ENCODE data around the gene COL13A1. TPM values are rescaled to one million over a fixed set of nuclear protein-coding genes. Genes with fewer than 3 reads are reported as not detected.

The COL13A1 gene
- 1 to 10 TPM; 2.9 to 5.7 (median 5.0) TPM for total RNA-seq
- 1 to 10 TPM in 2 of 3 donors, under 1 TPM in 1; 0.69 to 1.9 (median 1.8) TPM for polyA plus RNA-seq

DNA sequence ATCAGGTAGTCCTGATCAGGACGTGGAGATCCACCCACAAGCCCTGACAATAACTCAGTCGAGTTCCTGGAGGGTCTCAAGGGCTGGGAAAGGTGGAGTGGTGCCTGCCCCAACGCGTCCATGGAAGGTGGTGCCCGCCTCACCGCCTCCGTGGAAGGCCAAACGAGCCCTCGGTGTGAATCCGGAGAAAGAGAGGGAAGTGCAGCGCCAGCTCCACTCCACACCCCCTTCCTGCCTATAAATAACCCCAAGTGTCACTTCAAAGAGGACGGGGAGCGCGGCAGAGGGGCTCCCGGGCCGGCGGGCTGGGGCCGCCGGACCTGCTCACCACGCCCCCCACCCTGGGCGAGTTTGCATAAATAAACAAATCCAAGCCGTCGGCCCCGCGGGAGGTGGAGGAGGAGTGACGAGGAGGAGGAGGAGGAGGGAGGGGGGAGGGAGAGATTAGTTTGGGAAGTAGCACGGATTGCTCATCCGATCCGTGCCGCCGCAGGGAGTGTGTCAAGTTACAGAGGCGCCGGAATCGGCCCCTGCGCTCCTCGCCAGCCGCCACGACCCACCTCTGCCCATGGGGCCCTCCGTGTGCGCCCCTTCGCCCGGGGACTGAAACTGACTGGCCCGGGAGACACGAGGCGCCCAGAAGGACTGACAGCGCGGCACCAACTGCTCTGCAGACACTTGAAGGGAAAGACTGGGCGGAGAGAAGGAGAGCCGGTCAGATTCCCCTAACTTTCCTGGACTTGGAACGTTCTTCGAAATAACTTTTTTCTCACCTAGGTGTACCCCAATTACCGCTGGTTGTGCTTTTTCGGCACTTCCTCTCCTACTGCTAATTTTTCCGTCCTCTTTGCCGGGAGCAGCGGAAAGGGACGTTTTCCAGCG, at the start of gene COL13A1:
Gene COL13A1, plus strand, starts transcription at position 473 of the 882 bp plus-strand sequence. CDS start 518 bp downstream, outside the sequence.
- no peak for DNase-seq
- no peaks in the 10 kb centered on the region for H3K36me3 ChIP-seq
- peaks cover 0 to 26% (median 21%) of the 10 kb centered on the region in 4 donors for H3K4me1 ChIP-seq
- 1% methylated on average over 58 of the region's 58 CpGs for WGBS, 2 donors
- intact Hi-C loops (cut with DNase I), result loop anchor here (5.0 to 10.0 kb wide), 2 partner anchors 111 to 157 kb away; no protein-coding TSS in a partner anchor
- TF ChIP-seq, protein P1, sequence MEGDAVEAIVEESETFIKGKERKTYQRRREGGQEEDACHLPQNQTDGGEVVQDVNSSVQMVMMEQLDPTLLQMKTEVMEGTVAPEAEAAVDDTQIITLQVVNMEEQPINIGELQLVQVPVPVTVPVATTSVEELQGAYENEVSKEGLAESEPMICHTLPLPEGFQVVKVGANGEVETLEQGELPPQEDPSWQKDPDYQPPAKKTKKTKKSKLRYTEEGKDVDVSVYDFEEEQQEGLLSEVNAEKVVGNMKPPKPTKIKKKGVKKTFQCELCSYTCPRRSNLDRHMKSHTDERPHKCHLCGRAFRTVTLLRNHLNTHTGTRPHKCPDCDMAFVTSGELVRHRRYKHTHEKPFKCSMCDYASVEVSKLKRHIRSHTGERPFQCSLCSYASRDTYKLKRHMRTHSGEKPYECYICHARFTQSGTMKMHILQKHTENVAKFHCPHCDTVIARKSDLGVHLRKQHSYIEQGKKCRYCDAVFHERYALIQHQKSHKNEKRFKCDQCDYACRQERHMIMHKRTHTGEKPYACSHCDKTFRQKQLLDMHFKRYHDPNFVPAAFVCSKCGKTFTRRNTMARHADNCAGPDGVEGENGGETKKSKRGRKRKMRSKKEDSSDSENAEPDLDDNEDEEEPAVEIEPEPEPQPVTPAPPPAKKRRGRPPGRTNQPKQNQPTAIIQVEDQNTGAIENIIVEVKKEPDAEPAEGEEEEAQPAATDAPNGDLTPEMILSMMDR (IDR thresholded peaks at IDR 0.05), result peak in 1 of 4 experiments; percentile 5
- TF ChIP-seq EP300 (IDR thresholded peaks at IDR 0.05), result no peak
- no peak for TF ChIP-seq POLR2AphosphoS5 (IDR thresholded peaks at IDR 0.05)
- no peaks in the 10 kb centered on the region for H3K9me3 ChIP-seq
- H3K4me3 ChIP-seq, result peak within 1 kb of the TSS; percentile 26 to 52 (median 43)
- H3K27ac ChIP-seq, result peak within 1 kb of the TSS in 3 of 4 donors; percentile 0 to 49 (median 27)
- H3K27me3 ChIP-seq, result peaks cover 0 to 26% (median 21%) of the 10 kb centered on the region in 3 donors

DNA sequence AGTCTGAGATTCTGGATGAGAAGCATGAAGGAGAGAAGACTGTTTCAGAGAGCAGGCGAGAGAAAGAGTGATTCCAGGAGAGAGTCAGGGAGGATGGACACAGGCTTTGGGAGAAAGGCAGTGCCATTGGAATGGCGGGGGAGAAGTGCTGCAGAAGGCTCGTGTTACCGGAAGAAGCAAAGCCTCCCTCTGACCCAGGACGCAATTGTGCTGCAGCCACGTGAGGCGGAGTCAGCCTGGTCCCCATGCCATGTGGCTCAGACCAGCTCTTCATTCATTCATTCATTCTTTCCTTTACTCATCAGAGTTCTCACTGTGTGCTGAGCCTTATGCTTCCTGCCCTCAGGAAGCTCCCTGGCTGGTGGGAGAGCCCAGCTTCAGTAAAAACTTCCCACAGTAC, 49.2 kb upstream of the COL13A1 start:
- DNase-seq, result no peak
- H3K9me3 ChIP-seq, result no peaks in the 10 kb centered on the region
- H3K36me3 ChIP-seq, result no peaks in the 10 kb centered on the region
- H3K27ac ChIP-seq, result no peak overlapping the region
- no peak overlapping the region for H3K4me3 ChIP-seq
- intact Hi-C loops (cut with DNase I), result no loop called here
- no peaks in the 10 kb centered on the region for H3K27me3 ChIP-seq
- H3K4me1 ChIP-seq, result peaks cover 0 to 12% (median 2%) of the 10 kb centered on the region in 4 donors
- 82 to 87% methylated on average over 7 of the region's 7 CpGs for WGBS, 2 donors
- no peak for TF ChIP-seq EP300 (IDR thresholded peaks at IDR 0.05)
- TF ChIP-seq POLR2AphosphoS5 (IDR thresholded peaks at IDR 0.05), result no peak
- TF ChIP-seq, protein P1 (IDR thresholded peaks at IDR 0.05), result no peak
- no peak for TF ChIP-seq POLR2A (IDR thresholded peaks at IDR 0.05)

DNA sequence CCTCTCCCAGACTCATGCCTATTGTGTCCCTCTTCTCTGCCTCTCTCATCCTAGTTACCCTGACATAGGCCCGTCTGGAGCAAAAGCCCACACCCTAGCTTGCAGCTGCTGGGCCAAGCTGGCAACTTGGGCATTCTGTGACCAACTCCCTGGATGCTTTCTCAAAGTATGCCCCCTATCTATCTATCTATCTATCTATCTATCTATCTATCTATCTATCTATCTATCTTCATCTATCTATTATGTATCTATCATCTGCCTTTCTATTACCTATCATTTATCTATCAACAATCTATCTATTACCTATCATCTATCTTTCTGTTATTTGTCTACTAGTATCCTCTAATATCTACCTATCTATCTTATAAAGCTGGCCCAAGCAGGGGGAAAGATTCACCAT, 45.4 kb upstream of the COL13A1 start:
- TF ChIP-seq POLR2A (IDR thresholded peaks at IDR 0.05), result no peak
- TF ChIP-seq, protein P1 (IDR thresholded peaks at IDR 0.05), result no peak
- no peak for TF ChIP-seq EP300 (IDR thresholded peaks at IDR 0.05)
- TF ChIP-seq POLR2AphosphoS5 (IDR thresholded peaks at IDR 0.05), result no peak

DNA sequence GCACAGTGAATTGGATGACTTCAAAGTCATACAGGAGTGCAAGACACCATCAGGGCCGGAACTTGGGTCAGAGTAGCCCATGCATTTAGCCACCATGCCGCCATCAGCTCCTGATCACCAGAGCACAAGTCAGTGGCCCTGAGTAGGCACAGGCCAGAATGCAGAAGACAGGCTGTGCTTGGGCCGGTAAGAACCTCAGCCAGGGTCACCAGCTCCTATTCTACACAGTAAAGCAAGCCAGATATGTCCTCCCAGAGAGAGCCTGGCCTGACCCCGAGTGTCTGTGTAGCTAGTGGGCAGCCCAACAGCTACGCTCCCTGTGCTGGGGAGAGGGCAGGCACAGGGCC, 44.5 kb upstream of the COL13A1 start:
- Histone ChIP-seq H3K27ac (no peak overlapping the region), H3K36me3 (no peaks in the 10 kb centered on the region), H3K27me3 (no peaks in the 10 kb centered on the region), H3K4me1 (peaks cover 0 to 3% (median 0%) of the 10 kb centered on the region in 4 donors), H3K9me3 (no peaks in the 10 kb centered on the region), H3K4me3 (no peak overlapping the region)
- WGBS, 2 donors, result 90% methylated on average over 5 of the region's 5 CpGs
- intact Hi-C loops (cut with DNase I), result no loop called here
- TF ChIP-seq POLR2A (IDR thresholded peaks at IDR 0.05) (no peak), EP300 (IDR thresholded peaks at IDR 0.05) (no peak), POLR2AphosphoS5 (IDR thresholded peaks at IDR 0.05) (no peak)
- TF ChIP-seq, protein P1 (IDR thresholded peaks at IDR 0.05), result no peak
- DNase-seq, result peak; percentile 39

More for the DNA sequence above, 45.4 kb upstream of the COL13A1 start:
- Histone ChIP-seq H3K9me3 (no peaks in the 10 kb centered on the region), H3K27me3 (no peaks in the 10 kb centered on the region), H3K36me3 (no peaks in the 10 kb centered on the region), H3K4me3 (no peak overlapping the region), H3K27ac (no peak overlapping the region), H3K4me1 (peaks cover 0 to 3% (median 0%) of the 10 kb centered on the region in 4 donors)
- WGBS, 2 donors, result 90 to 96% methylated on average over 1 of the region's 1 CpG
- intact Hi-C loops (cut with DNase I), result no loop called here
- peak; percentile 3 for DNase-seq
